Cerebellar cortex (tissue), 1 donor: Measurements from ENCODE around the gene CDCA7.
"Not testable (repeated sequence)": the region's sequence is repeated elsewhere in the genome, so short reads cannot be mapped to it uniquely, and the experiment has no call there.

Experiments
- DNase-seq: peaks from one replicate; pipeline ENCODE4 v3.0.0-alpha.2; 2015; ENCODE audit warnings: low spot score

The CDCA7 gene

GRCh38 chr2:173402405-173402974 lies 47.8 kb downstream of the CDCA7 start:
- DNase-seq: peak; percentile 84

GRCh38 chr2:173404841-173405750 lies 50.4 kb downstream of the CDCA7 start:
- no peak for DNase-seq

- DNase-seq: no peak
Measured at GRCh38 chr2:173407176-173407575, 52.5 kb downstream of the CDCA7 start.

DNA sequence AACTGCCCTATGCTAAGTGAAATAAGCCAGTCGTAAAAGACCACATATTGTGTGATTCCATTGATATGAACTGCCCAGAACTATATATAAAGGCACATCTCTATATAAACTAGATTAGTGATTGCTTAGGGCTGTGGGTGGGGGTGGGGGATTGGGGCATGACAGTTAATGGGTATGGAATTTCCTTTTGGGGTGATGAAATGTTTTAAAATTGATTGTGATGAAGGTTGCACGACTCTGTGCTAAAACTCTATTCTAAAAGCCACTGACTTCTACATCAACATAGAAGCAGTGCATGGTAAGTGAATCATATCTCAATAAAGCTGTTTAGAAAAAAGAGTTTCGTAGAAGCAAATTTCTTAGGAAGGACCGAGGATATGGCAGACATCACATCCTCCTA lies 53.0 kb downstream of the CDCA7 start:
- DNase-seq: no peak

DNA sequence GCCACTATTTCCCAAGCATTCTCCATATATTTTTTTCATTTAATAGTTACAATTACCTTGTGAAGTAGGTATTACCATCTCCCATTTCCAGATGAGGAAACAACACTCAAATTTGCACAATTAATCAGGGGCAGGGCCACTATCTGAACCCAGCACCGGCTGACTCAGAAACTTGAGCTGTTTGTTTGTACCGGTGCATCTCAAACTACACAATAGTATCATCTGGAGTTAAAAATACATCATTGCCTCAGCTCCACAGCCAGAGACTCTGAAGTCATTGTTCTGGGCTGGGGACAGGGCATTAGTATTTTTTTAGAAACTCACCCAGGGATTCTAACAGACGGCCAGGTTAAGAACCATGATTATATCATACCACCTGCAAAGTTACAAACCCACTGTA lies 55.9 kb downstream of the CDCA7 start:
- DNase-seq: no peak

DNA sequence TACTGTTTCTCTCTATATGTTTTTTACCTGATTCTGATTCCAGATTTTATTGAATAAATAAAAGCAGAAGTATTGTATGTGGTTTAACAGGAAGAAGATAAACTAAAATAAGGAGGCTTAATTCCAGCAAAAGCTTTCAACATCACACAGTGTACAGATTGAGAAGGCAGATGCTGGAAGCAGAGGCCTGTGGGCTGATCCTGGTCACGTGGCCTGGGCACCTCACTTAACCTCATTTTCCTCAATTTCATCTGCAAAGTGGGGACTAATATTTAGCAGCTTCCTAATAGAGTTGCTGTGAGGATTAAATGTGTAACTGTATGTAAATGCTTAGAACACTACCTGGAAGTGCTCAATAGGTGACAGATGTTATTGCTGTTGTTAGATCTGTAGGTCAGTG lies 58.0 kb downstream of the CDCA7 start:
- DNase-seq: no peak

- no peak for DNase-seq
Measured at GRCh38 chr2:173414823-173415322, 60.2 kb downstream of the CDCA7 start.

DNA sequence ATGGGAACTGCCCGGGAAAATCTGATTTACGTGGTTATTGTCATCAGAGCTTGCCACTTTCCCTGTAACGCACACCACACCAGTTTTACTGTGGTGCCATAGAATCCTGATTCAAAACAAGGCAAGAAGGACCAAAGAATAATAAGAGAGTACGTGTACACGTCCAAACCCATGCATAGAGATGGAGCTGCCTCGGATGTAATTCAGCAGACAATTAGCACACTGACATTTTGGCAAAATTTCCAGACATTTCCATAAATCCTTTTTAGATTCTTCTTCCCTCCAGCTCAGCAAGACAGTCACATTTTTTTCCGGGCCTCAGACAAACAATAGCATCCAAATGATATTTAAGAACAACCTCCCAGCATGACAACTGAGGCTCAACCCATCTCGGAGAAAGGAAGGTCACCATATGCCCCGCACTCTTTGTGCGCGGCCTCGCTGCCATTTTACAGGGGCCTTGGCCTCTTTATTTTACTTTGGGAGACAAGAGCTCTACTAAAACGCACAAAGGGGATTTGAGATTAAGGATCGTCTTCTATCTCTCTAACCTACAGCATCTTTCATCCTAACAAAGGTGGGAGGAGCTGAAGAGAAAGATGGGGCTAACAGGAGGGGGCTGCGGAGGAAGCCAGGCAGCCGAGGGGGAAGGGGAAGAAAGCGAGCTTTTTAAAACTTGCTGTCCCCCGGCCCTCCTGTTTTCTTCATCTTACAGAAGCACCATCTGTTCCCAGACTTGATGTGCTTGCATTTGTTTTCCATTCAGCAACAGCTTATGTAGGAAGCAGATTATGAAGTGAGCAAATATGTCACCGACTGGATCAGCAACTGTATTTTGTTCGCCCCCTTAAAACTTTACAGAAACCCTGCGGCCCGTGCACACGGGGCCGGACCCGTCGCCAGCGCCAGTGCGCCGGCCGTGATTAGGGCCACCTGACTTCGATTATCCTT lies 61.0 kb downstream of the CDCA7 start:
- no peak for DNase-seq

GRCh38 chr2:173416415-173417152 lies 61.9 kb downstream of the CDCA7 start:
- DNase-seq: not testable (repeated sequence)

DNA sequence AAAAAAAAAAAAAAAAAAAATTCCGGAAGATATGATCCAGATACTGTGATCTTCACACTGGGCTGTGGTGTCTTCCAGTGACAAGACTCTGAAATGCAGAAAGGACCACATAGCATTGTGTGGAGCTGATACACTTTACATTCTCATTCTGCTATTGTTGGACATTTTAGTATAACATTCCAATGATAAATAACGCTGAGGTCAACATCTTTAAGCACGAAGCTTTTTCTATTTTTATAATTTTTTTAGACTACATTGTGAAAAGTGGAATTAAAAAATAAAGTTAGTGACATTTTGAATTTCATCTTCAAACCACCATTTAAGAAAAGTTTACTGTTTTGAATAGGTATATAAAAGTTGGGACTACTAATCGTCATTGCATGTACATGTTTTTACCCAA lies 62.7 kb downstream of the CDCA7 start:
- no peak for DNase-seq

DNA sequence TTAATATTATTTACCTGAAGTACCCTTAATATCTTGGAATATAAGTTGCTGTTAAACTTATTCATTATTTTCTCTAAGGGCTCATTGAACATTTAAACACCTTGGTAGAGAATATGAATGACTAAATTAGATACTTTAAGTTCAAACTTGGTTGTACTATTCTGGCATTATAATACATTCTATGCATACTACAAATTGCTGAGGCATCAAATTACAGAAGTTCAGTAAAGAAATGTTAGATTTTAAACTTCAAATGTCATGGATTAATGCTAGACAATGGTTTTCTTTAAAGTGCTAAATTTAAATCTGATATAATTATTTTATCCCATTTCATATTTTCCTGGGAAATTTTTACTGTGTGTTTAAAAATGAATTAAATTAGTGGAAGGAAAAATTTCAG lies 63.1 kb downstream of the CDCA7 start:
- no peak for DNase-seq
